SK-MEL-5 (cell line): ENCODE data around the gene GPX7. TPM values are rescaled to one million over a fixed set of nuclear protein-coding genes. Genes with fewer than 3 reads are reported as not detected.
A peak's percentile ranks its signal among the peaks of the same experiment; 100 is the strongest.

ENCODE experiments used
- DNase-seq: peaks from one replicate; pipeline ENCODE4 v3.0.0-alpha.2; 2016; ENCODE audit warnings: low read depth, low spot score
- in situ Hi-C: cut with HindIII; loops from 2 replicates; pipeline ENCODE4 v1.10.0; 2016; ENCODE audit warnings: low sequenced_read_pairs, high pct_unique_total_duplicates, low pct_unique_long_range_greater_than_20kb
- total RNA-seq: library from RNA; depleted of rRNA; stranded (reverse); fragments of >200 nt; shearing (Covaris generic); gene quantifications from 2 replicates; pipeline ENCODE4 v1.2.3, GENCODE V29; 2014

GPX7 gene
- total RNA-seq, 1 experiment from 2014 or later: not detected

GRCh38 chr1:52579415-52579814, 22.8 kb upstream of the GPX7 start:
- peak; percentile 10 for DNase-seq
- in situ Hi-C loops: no loop called here

GRCh38 chr1:52580283-52580682, 21.9 kb upstream of the GPX7 start:
- in situ Hi-C loops: no loop called here
- DNase-seq: no peak

DNA sequence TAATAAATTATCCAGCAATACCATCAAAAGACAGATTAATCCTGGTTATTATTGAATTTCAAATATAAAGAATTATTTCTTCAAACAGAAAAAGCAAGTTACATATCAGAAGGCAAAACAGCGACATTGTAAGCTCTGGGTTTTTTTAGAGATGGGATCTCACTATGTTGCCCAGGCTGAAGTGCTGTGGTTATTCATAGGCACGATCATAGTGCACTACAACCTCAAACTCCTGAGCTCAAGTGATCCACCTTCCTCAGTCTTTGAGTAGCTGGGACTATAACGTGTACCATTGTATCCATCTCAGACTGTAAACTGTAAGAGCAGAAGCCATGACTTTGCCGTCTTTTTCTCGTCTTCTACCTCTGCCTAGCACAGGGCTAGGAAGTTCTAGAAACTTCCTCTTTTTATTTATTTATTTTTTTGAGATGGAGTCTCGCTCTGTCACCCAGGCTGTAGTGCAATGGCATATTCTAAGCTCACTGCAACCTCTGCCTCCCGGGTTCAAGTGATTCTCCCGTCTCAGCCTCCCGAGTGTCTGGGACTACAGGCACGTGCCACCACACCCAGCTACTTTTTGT, 20.0 kb upstream of the GPX7 start:
- in situ Hi-C loops: no loop called here
- DNase-seq: no peak

- DNase-seq: no peak
- in situ Hi-C loops: no loop called here
Measured at GRCh38 chr1:52585474-52585873, 16.7 kb upstream of the GPX7 start.

DNA sequence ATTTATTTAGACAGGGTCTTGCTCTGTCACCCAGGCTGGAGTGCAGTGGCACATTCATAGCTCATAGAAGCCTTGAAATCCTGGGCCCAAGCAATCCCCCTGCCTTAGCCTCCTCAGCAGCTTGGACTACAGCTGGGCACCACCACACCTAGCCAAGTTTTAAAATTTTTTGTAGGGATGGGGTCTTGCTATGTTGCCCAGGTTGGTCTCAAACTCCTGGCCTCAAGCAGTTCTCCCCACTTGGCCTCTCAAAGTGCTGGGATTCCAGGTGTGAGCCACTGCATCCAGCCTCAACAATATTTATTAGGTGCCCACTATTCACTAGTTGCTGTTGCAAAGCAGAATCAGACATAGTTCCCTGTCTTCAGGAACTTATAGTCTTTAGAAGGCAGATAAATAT, 14.1 kb upstream of the GPX7 start:
- DNase-seq: no peak
- in situ Hi-C loops: no loop called here

DNA sequence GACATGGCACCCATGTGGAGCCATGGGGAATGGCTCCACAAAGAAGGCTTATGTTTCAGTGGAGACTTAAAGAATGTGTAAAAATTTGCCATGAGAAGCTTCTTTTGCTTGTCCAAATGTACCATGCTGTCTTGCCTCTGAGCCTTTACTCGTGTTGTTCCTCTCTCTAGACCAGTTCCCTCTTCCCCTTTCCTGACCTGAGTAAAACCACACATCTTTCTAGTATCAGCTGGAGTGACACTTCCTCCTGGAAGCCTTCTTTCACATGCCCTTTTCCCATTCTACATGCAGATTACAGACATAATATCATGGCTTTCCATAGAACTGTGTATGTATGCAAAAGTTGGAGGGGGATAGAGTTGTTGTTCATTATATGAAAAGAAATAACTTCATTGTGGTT, 13.6 kb upstream of the GPX7 start:
- DNase-seq: no peak
- in situ Hi-C loops: no loop called here

GRCh38 chr1:52590266-52590665, 11.9 kb upstream of the GPX7 start:
- in situ Hi-C loops: no loop called here
- no peak for DNase-seq

- no peak for DNase-seq
Measured at GRCh38 chr1:52592637-52593323, 9.4 kb upstream of the GPX7 start.

DNA sequence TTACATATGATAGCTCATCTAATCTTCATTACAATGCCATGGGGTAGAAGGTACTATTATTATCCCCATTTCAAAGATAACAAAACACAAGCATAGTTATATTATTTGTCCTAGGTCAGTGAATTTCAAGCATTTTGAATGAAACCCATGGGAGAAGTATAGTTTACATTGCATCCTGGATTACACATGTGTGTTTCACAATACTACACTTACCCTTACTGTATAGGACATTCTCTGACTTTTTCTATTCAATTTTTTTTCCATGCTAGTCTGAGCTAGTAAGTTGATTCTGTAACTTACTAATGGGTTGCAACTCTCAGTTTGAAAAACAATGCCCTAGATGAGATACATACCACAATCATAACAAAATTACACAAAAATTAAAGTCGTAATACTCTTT, 8.7 kb upstream of the GPX7 start:
- in situ Hi-C loops: no loop called here

More at GRCh38 chr1:52592637-52593323, 9.4 kb upstream of the GPX7 start:
- in situ Hi-C loops: no loop called here

GRCh38 chr1:52595061-52595460, 7.1 kb upstream of the GPX7 start:
- no peak for DNase-seq
- in situ Hi-C loops: no loop called here

More for the DNA sequence above, 8.7 kb upstream of the GPX7 start:
- DNase-seq: no peak

- in situ Hi-C loops: no loop called here
- no peak for DNase-seq
Measured at GRCh38 chr1:52597912-52598311, 4.3 kb upstream of the GPX7 start.

- in situ Hi-C loops: no loop called here
- DNase-seq: no peak
Measured at GRCh38 chr1:52598729-52599128, 3.4 kb upstream of the GPX7 start.

- in situ Hi-C loops: no loop called here
Measured at GRCh38 chr1:52599236-52599635, 2.9 kb upstream of the GPX7 start.

DNA sequence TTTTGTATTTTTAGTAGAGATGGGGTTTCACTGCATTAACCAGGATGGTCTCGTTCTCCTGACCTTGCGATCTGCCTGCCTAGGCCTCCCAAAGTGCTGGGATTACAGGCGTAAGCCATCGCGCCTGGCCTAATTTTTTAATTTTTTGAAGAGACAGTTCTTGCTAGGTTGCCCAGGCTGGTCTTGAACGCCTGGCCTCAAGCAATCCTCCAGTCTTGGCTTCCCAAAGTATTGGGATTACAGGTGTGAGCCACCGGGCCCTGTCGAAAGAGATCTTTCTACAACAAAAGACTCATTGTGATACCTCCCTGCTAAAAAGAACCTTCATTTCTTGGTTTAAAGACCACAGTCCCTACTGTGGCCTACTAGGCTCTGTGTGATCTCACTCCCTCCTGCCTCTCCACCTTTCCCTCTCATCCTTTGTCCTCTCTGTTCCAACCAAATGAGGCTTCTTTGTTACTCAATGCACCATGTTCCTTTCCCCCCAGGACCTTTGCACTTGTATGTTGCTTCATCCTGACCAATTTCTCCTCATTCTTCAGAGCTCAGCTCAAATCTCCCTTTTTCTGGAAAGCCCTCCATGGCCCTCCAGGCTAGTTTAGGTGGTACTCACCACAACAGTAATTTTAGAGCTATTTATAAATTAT, 1.5 kb upstream of the GPX7 start:
- DNase-seq: no peak
- in situ Hi-C loops: no loop called here

More at GRCh38 chr1:52599236-52599635, 2.9 kb upstream of the GPX7 start:
- no peak for DNase-seq

GRCh38 chr1:52601519-52601918, 652 bp upstream of the GPX7 start:
- no peak for DNase-seq
- in situ Hi-C loops: no loop called here

DNA sequence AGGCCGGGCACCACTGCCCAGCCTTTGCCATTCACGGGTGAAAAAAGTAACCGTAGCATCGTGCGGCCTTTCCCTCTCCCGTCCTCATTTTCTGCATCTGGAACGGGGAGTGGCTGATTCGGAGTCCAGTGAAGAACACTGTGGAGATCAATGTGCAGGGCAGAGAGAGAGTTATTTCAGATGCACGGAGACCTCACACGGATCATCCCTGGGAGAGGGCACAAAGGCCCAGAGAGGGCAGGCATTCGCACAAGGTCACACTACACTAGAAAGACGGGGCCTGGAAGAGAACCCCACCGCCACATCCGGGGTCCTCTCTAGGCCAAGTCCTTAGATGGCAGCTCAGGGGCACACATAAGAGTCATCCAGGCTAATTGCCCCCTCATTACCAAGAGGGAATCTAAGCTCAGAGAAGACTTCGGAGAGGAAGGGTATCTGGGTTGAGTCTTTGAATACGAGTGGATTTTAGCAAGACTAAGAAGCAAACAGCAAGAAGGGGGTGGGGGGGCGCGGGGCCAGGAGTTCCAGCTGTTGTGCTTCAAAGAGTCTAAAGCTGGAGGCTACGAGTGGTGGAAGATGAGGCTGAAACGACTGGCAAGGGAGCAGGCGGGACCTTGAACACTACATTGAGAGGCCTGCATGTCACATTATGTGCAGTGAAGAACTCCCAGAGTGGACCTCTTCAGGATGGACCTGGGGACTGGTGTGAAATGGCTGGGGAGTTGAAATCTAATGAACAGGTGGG, 857 bp downstream of the GPX7 start:
- in situ Hi-C loops: no loop called here
- DNase-seq: no peak

DNA sequence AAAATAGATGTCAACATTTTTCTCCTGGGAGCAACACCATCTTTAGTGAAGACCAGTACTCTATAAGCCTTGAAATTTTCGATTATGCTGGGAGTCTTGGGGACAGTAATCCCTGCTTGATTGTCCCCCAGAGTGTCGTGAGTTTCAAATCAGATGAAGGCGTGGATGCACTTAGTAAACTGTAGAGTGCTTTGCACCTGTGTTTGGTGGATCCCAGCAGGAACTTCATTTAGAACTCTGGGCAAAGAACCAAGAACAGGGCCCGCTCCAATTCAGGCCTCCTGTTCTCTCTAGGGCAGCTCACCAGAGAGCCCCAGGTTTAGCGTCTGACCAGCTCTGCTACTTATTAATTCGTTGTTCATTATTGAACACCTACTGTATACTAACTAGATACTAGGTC, 1.5 kb downstream of the GPX7 start:
- in situ Hi-C loops: no loop called here

GRCh38 chr1:52604063-52604770, 2.0 kb downstream of the GPX7 start:
- in situ Hi-C loops: no loop called here
- DNase-seq: peak; percentile 7

More for the DNA sequence above, 1.5 kb downstream of the GPX7 start:
- no peak for DNase-seq
